Measurements from ENCODE around the gene GSG1.

DNA sequence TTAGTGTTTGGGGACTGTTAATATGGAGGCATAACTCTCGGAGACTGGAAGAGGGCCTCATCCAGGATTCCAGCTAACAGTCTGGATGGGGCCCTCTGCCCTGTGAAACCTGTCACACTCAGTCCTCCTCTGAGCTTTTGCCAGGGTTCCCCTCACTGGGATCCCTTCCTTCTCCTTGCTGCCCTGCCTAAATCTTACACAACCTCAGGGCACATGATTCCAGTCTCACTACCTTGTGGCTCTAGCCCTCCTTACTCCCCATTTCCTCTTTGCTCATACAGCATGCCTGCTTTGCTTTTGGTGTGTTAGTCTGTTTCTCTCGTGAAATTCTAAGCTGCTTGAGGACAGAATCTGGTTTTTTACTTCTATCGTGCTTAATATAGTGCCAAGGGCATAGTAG is 942 bp upstream of the GSG1 start:
- no peak for TF ChIP-seq EP300 (IDR thresholded peaks at IDR 0.05; ENCODE audit: borderline replicate concordance)
- TF ChIP-seq MAX (IDR thresholded peaks at IDR 0.05), result no peak
- no peak for TF ChIP-seq EGR1 (IDR thresholded peaks at IDR 0.05)
- TF ChIP-seq RAD21 (IDR thresholded peaks at IDR 0.05; ENCODE audit: low read depth), result no peak
- TF ChIP-seq TAF1 (IDR thresholded peaks at IDR 0.05; ENCODE audit: low read depth), result no peak
- no peak for TF ChIP-seq NFIC (IDR thresholded peaks at IDR 0.05)
- TF ChIP-seq CEBPB (IDR thresholded peaks at IDR 0.05), result no peak
- no peak for TF ChIP-seq ZBTB7A (IDR thresholded peaks at IDR 0.05; ENCODE audit: low read depth)
- TF ChIP-seq TEAD4 (IDR thresholded peaks at IDR 0.05), result no peak
